ENCODE data around the gene SZRD1. TPM values are rescaled to one million over a fixed set of nuclear protein-coding genes. Genes with fewer than 3 reads are reported as not detected.

Gene SZRD1
- total RNA-seq, 1 donor from 2014 or later: 119 TPM

- no peak for DNase-seq (ENCODE audit: low spot score in 2 of 2, unreplicated experiment in 2 of 2)
- H3K27ac Mint-ChIP-seq: no peak overlapping the region
- H3K9me3 Mint-ChIP-seq: no peaks in the 10 kb centered on the region
- H3K27me3 Mint-ChIP-seq (ENCODE audit: low read depth): no peaks in the 10 kb centered on the region
- TF ChIP-seq CTCF (IDR thresholded peaks at IDR 0.05; ENCODE audit: unreplicated experiment): no peak
- no peak overlapping the region for H3K4me3 Mint-ChIP-seq
- peaks cover 11% of the 10 kb centered on the region for H3K4me1 Mint-ChIP-seq
- peaks cover 9% of the 10 kb centered on the region for H3K36me3 Mint-ChIP-seq
Observed at GRCh38 chr1:16442941-16443340, 75.9 kb downstream of the SZRD1 start.

GRCh38 chr1:16443975-16444770 is 77.1 kb downstream of the SZRD1 start:
- H3K27me3 Mint-ChIP-seq (ENCODE audit: low read depth): no peaks in the 10 kb centered on the region
- H3K4me3 Mint-ChIP-seq: no peak overlapping the region
- no peak for DNase-seq (ENCODE audit: low spot score in 2 of 2, unreplicated experiment in 2 of 2)
- no peak for TF ChIP-seq CTCF (IDR thresholded peaks at IDR 0.05; ENCODE audit: unreplicated experiment)
- no peaks in the 10 kb centered on the region for H3K9me3 Mint-ChIP-seq
- peaks cover 16% of the 10 kb centered on the region for H3K36me3 Mint-ChIP-seq
- H3K27ac Mint-ChIP-seq: no peak overlapping the region
- peaks cover 11% of the 10 kb centered on the region for H3K4me1 Mint-ChIP-seq

DNA sequence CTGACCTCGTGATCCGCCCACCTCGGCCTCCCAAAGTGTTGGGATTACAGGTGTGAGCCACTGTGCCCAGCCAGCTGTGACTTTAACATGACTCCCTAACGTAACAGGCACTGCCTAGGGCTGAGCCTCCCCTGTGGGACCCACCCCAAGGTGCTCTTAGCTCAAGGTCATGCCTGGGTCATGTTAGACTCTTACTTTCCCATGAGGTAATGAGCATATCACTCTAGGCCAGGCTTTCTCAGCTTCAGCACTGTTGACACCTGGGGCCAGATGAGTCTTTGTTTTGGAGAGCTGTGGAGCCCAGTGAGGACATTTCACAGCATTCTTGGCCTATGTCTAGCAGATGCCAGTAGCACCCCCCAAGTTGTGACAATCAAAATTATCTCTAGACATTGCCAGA is 78.0 kb downstream of the SZRD1 start:
- Mint-ChIP-seq H3K9me3 (no peaks in the 10 kb centered on the region), H3K4me3 (no peak overlapping the region), H3K36me3 (peaks cover 22% of the 10 kb centered on the region), H3K27ac (no peak overlapping the region), H3K4me1 (peaks cover 11% of the 10 kb centered on the region), H3K27me3 (ENCODE audit: low read depth) (no peaks in the 10 kb centered on the region)
- TF ChIP-seq CTCF (IDR thresholded peaks at IDR 0.05; ENCODE audit: unreplicated experiment): no peak
- DNase-seq (ENCODE audit: low spot score in 2 of 2, unreplicated experiment in 2 of 2): no peak

- peaks cover 6% of the 10 kb centered on the region for H3K4me1 Mint-ChIP-seq
- no peaks in the 10 kb centered on the region for H3K27me3 Mint-ChIP-seq (ENCODE audit: low read depth)
- no peaks in the 10 kb centered on the region for H3K9me3 Mint-ChIP-seq
- TF ChIP-seq CTCF (IDR thresholded peaks at IDR 0.05; ENCODE audit: unreplicated experiment): no peak
- H3K4me3 Mint-ChIP-seq: no peak overlapping the region
- peaks cover 27% of the 10 kb centered on the region for H3K36me3 Mint-ChIP-seq
- DNase-seq (ENCODE audit: low spot score in 2 of 2, unreplicated experiment in 2 of 2): no peak
- H3K27ac Mint-ChIP-seq: no peak overlapping the region
Observed at GRCh38 chr1:16446116-16446515, 79.1 kb downstream of the SZRD1 start.

GRCh38 chr1:16447641-16448040 is 80.6 kb downstream of the SZRD1 start:
- no peak for TF ChIP-seq CTCF (IDR thresholded peaks at IDR 0.05; ENCODE audit: unreplicated experiment)
- H3K27me3 Mint-ChIP-seq (ENCODE audit: low read depth): no peaks in the 10 kb centered on the region
- no peak overlapping the region for H3K27ac Mint-ChIP-seq

More at GRCh38 chr1:16447641-16448040, 80.6 kb downstream of the SZRD1 start:
- DNase-seq (ENCODE audit: low spot score in 2 of 2, unreplicated experiment in 2 of 2): no peak
- Mint-ChIP-seq H3K4me1 (no peaks in the 10 kb centered on the region), H3K9me3 (no peaks in the 10 kb centered on the region), H3K4me3 (no peak overlapping the region), H3K36me3 (peaks cover 33% of the 10 kb centered on the region)

Other genes with a start within 250 kb of the SZRD1 start
- gene EPHA2, start 211.2 kb upstream of the SZRD1 start, total RNA-seq: 71.8 to 76.3 TPM (median 75.0 TPM) in 3 replicates
- 85.3 to 88.3 TPM (median 86.6 TPM) in 3 replicates for gene ARHGEF19, start 154.6 kb upstream of the SZRD1 start, total RNA-seq
- 7.7 to 10.7 TPM (median 9.1 TPM) in 3 replicates for gene CPLANE2, start 130.1 kb upstream of the SZRD1 start, total RNA-seq
- gene FBXO42, start 14.8 kb upstream of the SZRD1 start, total RNA-seq: 24.4 to 28.8 TPM (median 25.5 TPM) in 3 replicates
- 0.16 to 0.20 TPM in 2 of 3 replicates, not detected in the other for gene SPATA21, start 70.2 kb downstream of the SZRD1 start, total RNA-seq
- gene NECAP2, start 73.5 kb downstream of the SZRD1 start, total RNA-seq: 43.7 to 46.7 TPM (median 44.1 TPM) in 3 replicates
- gene RNU1-1, start 147.0 kb downstream of the SZRD1 start, total RNA-seq: 3,774 to 3,945 TPM (median 3,937 TPM) in 3 replicates
- gene NBPF1, start 246.3 kb downstream of the SZRD1 start, total RNA-seq: 74.5 to 86.3 TPM (median 79.1 TPM) in 3 replicates

Data from mesothelial cell of epicardium (in vitro differentiated cells).